Activated CD4-positive, alpha-beta T cell treated with anti-CD3 and anti-CD28 coated beads, Interleukin-2, amount 50 U/mL, for 16 hours (primary cell): ENCODE measurements around the gene XPR1.

Experiments used
- DNase-seq: peaks from one replicate; pipeline ENCODE4 v3.0.0-alpha.2; 2020

The XPR1 gene

GRCh38 chr1:180919183-180919700 is 287.4 kb downstream of the XPR1 start:
- no peak for DNase-seq

- no peak for DNase-seq
These were observed 288.4 kb downstream of the XPR1 start for GRCh38 chr1:180920193-180920592.

- DNase-seq, result no peak
These were observed 288.9 kb downstream of the XPR1 start for GRCh38 chr1:180920702-180921101.

- no peak for DNase-seq
These were observed 289.6 kb downstream of the XPR1 start for GRCh38 chr1:180921386-180921785.

GRCh38 chr1:180921891-180922630 is 290.2 kb downstream of the XPR1 start:
- no peak for DNase-seq

GRCh38 chr1:180922631-180923015 is 290.8 kb downstream of the XPR1 start:
- no peak for DNase-seq

- no peak for DNase-seq
These were observed 291.4 kb downstream of the XPR1 start for GRCh38 chr1:180923021-180923841.

- no peak for DNase-seq
These were observed 292.1 kb downstream of the XPR1 start for GRCh38 chr1:180923887-180924286.

- DNase-seq, result no peak
These were observed 293.1 kb downstream of the XPR1 start for GRCh38 chr1:180924939-180925338.

GRCh38 chr1:180925471-180926051 is 293.7 kb downstream of the XPR1 start:
- no peak for DNase-seq

- no peak for DNase-seq
These were observed 294.6 kb downstream of the XPR1 start for GRCh38 chr1:180926164-180926981.

- no peak for DNase-seq
These were observed 295.5 kb downstream of the XPR1 start for GRCh38 chr1:180927348-180927747.

GRCh38 chr1:180927841-180928240 is 296.0 kb downstream of the XPR1 start:
- no peak for DNase-seq

- no peak for DNase-seq
These were observed 296.8 kb downstream of the XPR1 start for GRCh38 chr1:180928331-180929230.

GRCh38 chr1:180929389-180929788 is 297.6 kb downstream of the XPR1 start:
- DNase-seq, result no peak

GRCh38 chr1:180930687-180931086 is 298.9 kb downstream of the XPR1 start:
- DNase-seq, result no peak

GRCh38 chr1:180931529-180931928 is 299.7 kb downstream of the XPR1 start:
- DNase-seq, result no peak

GRCh38 chr1:180932378-180932777 is 300.6 kb downstream of the XPR1 start:
- no peak for DNase-seq

GRCh38 chr1:180933141-180933540 is 301.3 kb downstream of the XPR1 start:
- DNase-seq, result no peak

- no peak for DNase-seq
These were observed 302.7 kb downstream of the XPR1 start for GRCh38 chr1:180934563-180934962.

- no peak for DNase-seq
These were observed 303.7 kb downstream of the XPR1 start for GRCh38 chr1:180935326-180936109.
